Uterus (tissue), 2 donors: Measurements from ENCODE around the gene BAG3.

Experiments
- CTCF ChIP-seq, 4 experiments: fragments of 200-600 bp in 2 of 4; fragments of 450-650 bp in 2 of 4; sonication (generic) in 2 of 4; IDR thresholded peaks; one replicate each; pipeline ENCODE4 v1.5.1; 2016 to 2019; ENCODE audit warnings: antibody characterized with exemption in 4 of 4, mild to moderate bottlenecking in 2 of 4, moderate library complexity in 1 of 4
- POLR2A ChIP-seq, 2 donors: fragments of 450-650 bp; IDR thresholded peaks; one replicate each; pipeline ENCODE4 v1.6.1; 2016; ENCODE audit warnings: antibody characterized with exemption in 2 of 2, mild to moderate bottlenecking in 1 of 2, moderate library complexity in 1 of 2

DNA sequence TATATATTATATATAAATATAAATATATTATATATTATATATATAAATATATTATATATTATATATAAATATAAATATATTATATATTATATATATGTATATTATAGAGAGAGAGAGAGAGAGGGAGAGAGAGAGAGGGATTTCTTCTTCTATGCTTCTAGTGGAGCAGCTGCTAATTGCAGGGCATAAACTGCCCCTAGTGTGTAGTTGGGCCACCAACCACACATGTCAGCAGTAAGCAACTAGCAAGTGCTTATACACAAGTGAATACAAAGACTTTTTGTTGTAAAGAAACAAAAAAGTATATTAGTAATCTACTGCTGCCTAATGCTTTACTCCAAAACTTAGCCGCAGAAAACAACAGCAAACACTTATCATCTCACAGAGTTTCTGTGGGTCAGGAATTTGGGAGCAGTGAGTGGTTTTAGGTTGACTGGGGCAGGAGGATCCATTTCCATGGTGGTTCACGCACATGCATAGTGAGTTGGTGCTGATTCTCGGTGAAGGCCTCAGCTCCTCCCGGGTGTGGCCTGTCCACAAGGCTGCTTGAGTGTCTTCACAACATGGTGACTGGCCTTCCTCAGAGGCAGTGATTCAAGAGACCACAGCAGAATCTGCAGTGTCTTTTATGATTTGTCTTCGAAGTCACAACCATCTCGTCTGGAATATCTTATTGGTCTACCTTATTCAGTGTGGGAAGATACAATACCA lies 25.5 kb upstream of the BAG3 start:
- TF ChIP-seq CTCF (IDR thresholded peaks at IDR 0.05) (no peak), POLR2A (IDR thresholded peaks at IDR 0.05) (no peak)
